DOHH2 (cell line): ENCODE data around the gene CDK14.

Source experiments
- H3F3A ChIP-seq: fragments of 200-600 bp; sonication (generic), shearing (Covaris generic); 2 replicates; pipeline ENCODE4 v1.6.0; 2016; ENCODE audit warnings: antibody characterized with exemption, mild to moderate bottlenecking; ENCODE audit not compliant: control insufficient read depth, insufficient read depth
- H3K27ac ChIP-seq: fragments of 200-600 bp; sonication (generic); 2 replicates; pipeline ENCODE4 v1.5.1; 2014; ENCODE audit warnings: low read depth, mild to moderate bottlenecking, low read length, moderate library complexity
- H3K27me3 ChIP-seq: fragments of 200-600 bp; sonication (generic); 2 replicates; pipeline ENCODE4 v1.6.1; 2014; ENCODE audit warnings: mild to moderate bottlenecking, low read length, mixed read lengths; ENCODE audit not compliant: control insufficient read depth
- H3K36me3 ChIP-seq: fragments of 200-600 bp; sonication (generic); 2 replicates; pipeline ENCODE4 v1.6.1; 2014; ENCODE audit warnings: mild to moderate bottlenecking, low read length, moderate library complexity, mixed read lengths; ENCODE audit not compliant: control insufficient read depth
- H3K4me1 ChIP-seq: fragments of 200-600 bp; sonication (generic); 2 replicates; pipeline ENCODE4 v1.6.1; 2014; ENCODE audit warnings: mild to moderate bottlenecking, low read length, mixed read lengths; ENCODE audit not compliant: control insufficient read depth
- H3K4me2 ChIP-seq: fragments of 200-600 bp; sonication (generic); 2 replicates; pipeline ENCODE4 v1.6.0; 2014; ENCODE audit warnings: mild to moderate bottlenecking, low read length, moderate library complexity
- H3K4me3 ChIP-seq: fragments of 200-600 bp; sonication (generic); 2 replicates; pipeline ENCODE4 v1.5.1; 2014; ENCODE audit warnings: mild to moderate bottlenecking, low read length, mixed read lengths
- H3K79me2 ChIP-seq: fragments of 200-600 bp; sonication (generic); 2 replicates; pipeline ENCODE4 v1.6.1; 2014; ENCODE audit warnings: mild to moderate bottlenecking, low read length, mixed read lengths; ENCODE audit not compliant: control insufficient read depth
- H3K9me2 ChIP-seq: fragments of 200-600 bp; sonication (generic); replicated peaks from 2 replicates; pipeline ENCODE4 v1.6.1; 2014; ENCODE audit warnings: mild to moderate bottlenecking, low read length, mixed read lengths; ENCODE audit not compliant: control insufficient read depth
- H3K9me3 ChIP-seq: fragments of 200-600 bp; sonication (generic); 2 replicates; pipeline ENCODE4 v1.6.1; 2014; ENCODE audit warnings: antibody characterized with exemption, low read length, mixed read lengths; ENCODE audit not compliant: control insufficient read depth, insufficient read depth
- H4K20me1 ChIP-seq: fragments of 200-600 bp; sonication (generic); 2 replicates; pipeline ENCODE4 v1.6.0; 2014; ENCODE audit warnings: low read depth, mild to moderate bottlenecking, antibody characterized with exemption, low read length, moderate library complexity; ENCODE audit not compliant: control insufficient read depth, insufficient read depth
- EZH2phosphoT487 ChIP-seq: fragments of 200-600 bp; sonication (generic); IDR thresholded peaks from 2 replicates; pipeline ENCODE4 v1.6.1; 2017; ENCODE audit warnings: borderline replicate concordance, mild to moderate bottlenecking, antibody characterized with exemption, low read length, moderate library complexity, mixed read lengths
- TF ChIP-seq, protein P1 (sequence below): fragments of 200-600 bp; sonication (generic); IDR thresholded peaks from one replicate; pipeline ENCODE4 v1.5.1; 2014; ENCODE audit warnings: antibody characterized with exemption, mild to moderate bottlenecking, low read depth, low read length; ENCODE audit not compliant: poor library complexity, severe bottlenecking

CDK14 gene

DNA sequence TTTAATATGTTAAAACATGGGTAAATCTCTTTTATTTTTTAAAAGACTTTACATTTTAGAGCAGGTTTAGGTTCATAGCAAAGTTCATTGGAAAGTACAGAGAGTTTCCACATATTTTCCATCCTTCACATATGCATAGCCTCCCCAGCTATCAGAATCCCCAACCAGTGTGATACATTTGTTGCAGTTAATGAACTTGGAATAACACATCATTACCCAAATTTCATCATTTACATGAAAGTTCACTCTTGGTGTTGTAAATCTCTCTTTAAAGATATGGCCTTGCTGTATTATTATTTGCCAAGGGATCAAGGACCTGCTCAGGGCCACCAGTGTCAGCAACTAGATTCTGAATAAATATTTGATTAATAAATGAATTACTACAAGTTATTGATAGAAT is 263.4 kb downstream of the CDK14 start:
- no peaks in the 10 kb centered on the region for H3F3A ChIP-seq
- no peaks in the 10 kb centered on the region for H4K20me1 ChIP-seq
- H3K4me1 ChIP-seq: no peaks in the 10 kb centered on the region
- H3K9me3 ChIP-seq: no peaks in the 10 kb centered on the region
- H3K4me2 ChIP-seq: no peak overlapping the region
- TF ChIP-seq EZH2phosphoT487: no peak
- TF ChIP-seq, protein P1, sequence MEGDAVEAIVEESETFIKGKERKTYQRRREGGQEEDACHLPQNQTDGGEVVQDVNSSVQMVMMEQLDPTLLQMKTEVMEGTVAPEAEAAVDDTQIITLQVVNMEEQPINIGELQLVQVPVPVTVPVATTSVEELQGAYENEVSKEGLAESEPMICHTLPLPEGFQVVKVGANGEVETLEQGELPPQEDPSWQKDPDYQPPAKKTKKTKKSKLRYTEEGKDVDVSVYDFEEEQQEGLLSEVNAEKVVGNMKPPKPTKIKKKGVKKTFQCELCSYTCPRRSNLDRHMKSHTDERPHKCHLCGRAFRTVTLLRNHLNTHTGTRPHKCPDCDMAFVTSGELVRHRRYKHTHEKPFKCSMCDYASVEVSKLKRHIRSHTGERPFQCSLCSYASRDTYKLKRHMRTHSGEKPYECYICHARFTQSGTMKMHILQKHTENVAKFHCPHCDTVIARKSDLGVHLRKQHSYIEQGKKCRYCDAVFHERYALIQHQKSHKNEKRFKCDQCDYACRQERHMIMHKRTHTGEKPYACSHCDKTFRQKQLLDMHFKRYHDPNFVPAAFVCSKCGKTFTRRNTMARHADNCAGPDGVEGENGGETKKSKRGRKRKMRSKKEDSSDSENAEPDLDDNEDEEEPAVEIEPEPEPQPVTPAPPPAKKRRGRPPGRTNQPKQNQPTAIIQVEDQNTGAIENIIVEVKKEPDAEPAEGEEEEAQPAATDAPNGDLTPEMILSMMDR: no peak
- no peaks in the 10 kb centered on the region for H3K27me3 ChIP-seq
- H3K36me3 ChIP-seq: peaks cover 28% of the 10 kb centered on the region
- H3K79me2 ChIP-seq: peaks cover 25% of the 10 kb centered on the region
- H3K27ac ChIP-seq: no peak overlapping the region
- no peaks in the 10 kb centered on the region for H3K9me2 ChIP-seq
- no peak overlapping the region for H3K4me3 ChIP-seq

DNA sequence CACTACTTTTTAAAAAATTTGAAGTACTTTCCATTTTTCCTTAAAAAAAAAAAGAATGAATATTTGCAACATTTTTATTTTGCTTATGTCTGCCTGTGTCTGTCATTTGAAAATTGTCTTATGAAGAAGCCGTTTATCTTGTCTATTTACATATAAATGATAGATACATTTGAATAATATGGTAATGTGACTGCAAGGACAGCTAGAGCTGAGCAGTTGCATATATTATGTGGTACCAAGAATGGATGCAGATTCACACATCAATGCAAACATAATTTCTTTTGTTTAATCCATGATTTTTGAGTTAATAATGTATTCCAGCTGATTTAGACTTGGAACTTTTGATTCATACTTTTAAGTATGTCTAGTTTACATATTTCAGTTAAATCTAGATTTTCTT is 268.0 kb downstream of the CDK14 start:
- Histone ChIP-seq H3K4me1 (no peaks in the 10 kb centered on the region), H3K9me3 (no peaks in the 10 kb centered on the region), H3K4me2 (no peak overlapping the region), H4K20me1 (no peaks in the 10 kb centered on the region), H3K36me3 (peaks cover 58% of the 10 kb centered on the region), H3K27ac (no peak overlapping the region), H3K4me3 (no peak overlapping the region), H3F3A (no peaks in the 10 kb centered on the region), H3K27me3 (no peaks in the 10 kb centered on the region), H3K9me2 (no peaks in the 10 kb centered on the region), H3K79me2 (no peaks in the 10 kb centered on the region)
- TF ChIP-seq, protein P1: no peak
- TF ChIP-seq EZH2phosphoT487: no peak

- Histone ChIP-seq H3K9me3 (no peaks in the 10 kb centered on the region), H3F3A (peaks cover 2% of the 10 kb centered on the region), H3K4me3 (no peak overlapping the region), H3K27ac (no peak overlapping the region), H4K20me1 (no peaks in the 10 kb centered on the region), H3K4me1 (no peaks in the 10 kb centered on the region), H3K79me2 (no peaks in the 10 kb centered on the region), H3K36me3 (peaks cover 56% of the 10 kb centered on the region), H3K4me2 (no peak overlapping the region), H3K9me2 (no peaks in the 10 kb centered on the region), H3K27me3 (no peaks in the 10 kb centered on the region)
- TF ChIP-seq, protein P1: no peak
- TF ChIP-seq EZH2phosphoT487: no peak
Observed at GRCh38 chr7:90869335-90869734, 273.2 kb downstream of the CDK14 start.

DNA sequence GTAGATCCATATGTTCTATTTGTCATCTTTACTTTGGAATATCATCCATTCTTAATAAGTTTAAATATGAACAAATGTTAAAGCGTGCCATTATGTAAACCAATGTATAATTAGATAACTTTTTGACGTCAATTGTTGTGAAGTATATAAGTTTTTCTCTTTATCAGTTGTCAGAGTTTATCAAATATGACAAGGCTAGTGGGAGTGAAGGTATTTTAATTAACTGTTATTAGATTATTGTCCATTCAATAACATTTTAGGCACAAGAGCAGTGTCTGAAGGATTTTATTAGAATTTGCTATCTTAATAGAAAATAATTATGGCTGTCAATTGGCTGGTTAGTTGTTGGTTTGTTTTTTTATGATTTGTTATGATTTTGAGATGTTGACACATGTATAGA is 280.6 kb downstream of the CDK14 start:
- H3K36me3 ChIP-seq: peaks cover 53% of the 10 kb centered on the region
- no peaks in the 10 kb centered on the region; the same call in 1 of the 2 replicates for H3K79me2 ChIP-seq

More for the DNA sequence above, 280.6 kb downstream of the CDK14 start:
- Histone ChIP-seq H3K4me3 (no peak overlapping the region), H3K9me3 (no peaks in the 10 kb centered on the region), H3K4me2 (no peak overlapping the region), H3K4me1 (no peaks in the 10 kb centered on the region), H4K20me1 (no peaks in the 10 kb centered on the region), H3K9me2 (no peaks in the 10 kb centered on the region), H3F3A (no peaks in the 10 kb centered on the region), H3K27ac (no peak overlapping the region), H3K27me3 (no peaks in the 10 kb centered on the region)
- TF ChIP-seq, protein P1: no peak
- no peak for TF ChIP-seq EZH2phosphoT487
